SK-N-SH (cell line): Measurements from ENCODE around the gene PNN. TPM values are rescaled to one million over a fixed set of nuclear protein-coding genes. Genes with fewer than 3 reads are reported as not detected.

ENCODE experiments used
- CTCF ChIA-PET: fragments of 300-600, 350-600 bp; formaldehyde crosslinking; extraction: SDS; loops from one replicate; lab custom pipeline; 2021; lab: Yijun Ruan, JAX
- POLR2A ChIA-PET: fragments of 350-600 bp; sonication (Branson Sonifier 250); formaldehyde crosslinking; extraction: SDS; loops from one replicate; lab custom pipeline; 2020; ENCODE audit warnings: antibody characterized with exemption, inconsistent platforms; lab: Yijun Ruan, JAX
- DNase-seq: peaks from one replicate; pipeline ENCODE4 v3.0.0; 2012
- H2AFZ ChIP-seq: fragments of 200-600 bp; sonication (generic); 2 replicates; pipeline ENCODE4 v1.8.1; 2016; ENCODE audit warnings: antibody characterized with exemption, mild to moderate bottlenecking, low read depth
- H3F3A ChIP-seq: fragments of 200-600 bp; sonication (generic); replicated peaks from 2 replicates; pipeline ENCODE3; 2016; ENCODE audit warnings: antibody characterized with exemption, mild to moderate bottlenecking; ENCODE audit not compliant: insufficient read depth
- H3K27ac ChIP-seq, 2 experiments: fragments of 200-500 bp in 1 of 2; fragments of 200-600 bp in 1 of 2; sonication (Bioruptor generic) in 1 of 2; sonication (generic), shearing (Covaris generic) in 1 of 2; 2 replicates each; pipeline versions ENCODE4 v1.5.1 to v1.6.1; 2014 to 2016; ENCODE audit warnings: low read depth in 2 of 2, inconsistent platforms in 1 of 2, low read length in 1 of 2, mild to moderate bottlenecking in 1 of 2, mixed read lengths in 1 of 2
- H3K27me3 ChIP-seq: fragments of 200-600 bp; sonication (generic), shearing (Covaris generic); 2 replicates; pipeline ENCODE4 v1.6.1; 2016; ENCODE audit warnings: mixed run types; ENCODE audit not compliant: insufficient read depth
- H3K36me3 ChIP-seq, 2 experiments: fragments of 200-500 bp in 1 of 2; fragments of 200-600 bp in 1 of 2; sonication (Bioruptor generic) in 1 of 2; sonication (generic) in 1 of 2; replicated peaks in 1 of 2; 2 replicates each; pipeline versions ENCODE3 to v1.5.1; 2014 to 2016; ENCODE audit warnings: low read length in 1 of 2, mild to moderate bottlenecking in 1 of 2; ENCODE audit not compliant: insufficient read depth in 2 of 2, control insufficient read depth in 1 of 2
- H3K4me1 ChIP-seq, 2 experiments: fragments of 200-500 bp in 1 of 2; fragments of 200-600 bp in 1 of 2; sonication (Bioruptor generic) in 1 of 2; sonication (generic), shearing (Covaris generic) in 1 of 2; 2 replicates each; pipeline versions ENCODE4 v1.5.1 to v1.6.1; 2014 to 2016; ENCODE audit warnings: low read depth in 1 of 2, low read length in 1 of 2, mixed run types in 1 of 2; ENCODE audit not compliant: insufficient read depth in 2 of 2, control insufficient read depth in 1 of 2
- H3K4me2 ChIP-seq: fragments of 200-600 bp; sonication (generic), shearing (Covaris generic); 2 replicates; pipeline ENCODE4 v1.6.1; 2017; ENCODE audit warnings: mixed run types
- H3K4me3 ChIP-seq, 2 experiments: fragments of 200-500 bp in 1 of 2; fragments of 200-600 bp in 1 of 2; sonication (Bioruptor generic) in 1 of 2; sonication (generic), shearing (Covaris generic) in 1 of 2; 2 replicates each; pipeline versions ENCODE4 v1.5.1 to v1.8.1; 2014 to 2016; ENCODE audit warnings: low read depth in 2 of 2, inconsistent platforms in 1 of 2, low read length in 1 of 2, mild to moderate bottlenecking in 1 of 2, mixed read lengths in 1 of 2, moderate library complexity in 1 of 2
- H3K79me2 ChIP-seq: fragments of 200-600 bp; sonication (generic); 2 replicates; pipeline ENCODE4 v1.8.1; 2017; ENCODE audit warnings: mild to moderate bottlenecking; ENCODE audit not compliant: insufficient read depth
- H3K9ac ChIP-seq: fragments of 200-600 bp; sonication (generic); 2 replicates; pipeline ENCODE4 v1.6.1; 2017; ENCODE audit warnings: mixed run types
- H3K9me2 ChIP-seq: fragments of 200-600 bp; sonication (generic); 2 replicates; pipeline ENCODE4 v1.6.1; 2017; ENCODE audit warnings: mixed run types
- H3K9me3 ChIP-seq: fragments of 200-600 bp; sonication (generic); 2 replicates; pipeline ENCODE4 v1.6.1; 2017; ENCODE audit warnings: mixed run types, mild to moderate bottlenecking, moderate library complexity
- H4K20me1 ChIP-seq: fragments of 200-600 bp; sonication (generic); 2 replicates; pipeline ENCODE4 v1.6.1; 2017; ENCODE audit warnings: mild to moderate bottlenecking, mixed run types; ENCODE audit not compliant: insufficient read depth
- CHD2 ChIP-seq: fragments of 150-350 bp; IDR thresholded peaks from 2 replicates; pipeline ENCODE4 v1.6.1; 2018; ENCODE audit warnings: low read length; ENCODE audit not compliant: partially characterized antibody
- CTCF ChIP-seq: fragments of 200-600 bp; sonication (generic); IDR thresholded peaks from 2 replicates; pipeline ENCODE4 v1.6.1; 2017; ENCODE audit warnings: antibody characterized with exemption, mild to moderate bottlenecking, moderate library complexity
- EZH2phosphoT487 ChIP-seq: fragments of 200-600 bp; sonication (generic); IDR thresholded peaks from 2 replicates; pipeline ENCODE4 v1.6.1; 2017; ENCODE audit warnings: low read depth, mixed run types, mild to moderate bottlenecking, antibody characterized with exemption, moderate library complexity, borderline replicate concordance
- FOSL2 ChIP-seq: IDR thresholded peaks from 2 replicates; pipeline ENCODE4 v1.4.0; 2012; ENCODE audit warnings: low read depth, mild to moderate bottlenecking, moderate library complexity, borderline replicate concordance
- FOXJ3 ChIP-seq: sonication (generic); formaldehyde crosslinking; IDR thresholded peaks from 2 replicates; pipeline ENCODE4 v1.5.1; 2020; ENCODE audit warnings: mild to moderate bottlenecking, missing genetic modification reagents
- FOXM1 ChIP-seq: IDR thresholded peaks from 2 replicates; pipeline ENCODE4 v1.4.0; 2012; ENCODE audit warnings: low read depth, mild to moderate bottlenecking
- GABPA ChIP-seq: IDR thresholded peaks from 2 replicates; pipeline ENCODE4 v1.4.0; 2012; ENCODE audit warnings: low read depth, mild to moderate bottlenecking
- JUND ChIP-seq: IDR thresholded peaks from 2 replicates; pipeline ENCODE4 v1.4.0; 2012
- MEF2A ChIP-seq: IDR thresholded peaks from 2 replicates; pipeline ENCODE4 v1.4.0; 2012; ENCODE audit warnings: low read depth, borderline replicate concordance
- NRF1 ChIP-seq: IDR thresholded peaks from 2 replicates; pipeline ENCODE4 v1.6.1; 2012; ENCODE audit warnings: low read depth, mild to moderate bottlenecking, low read length
- PBX3 ChIP-seq: IDR thresholded peaks from 2 replicates; pipeline ENCODE4; 2012
- RCOR1 ChIP-seq: fragments of 150-350 bp; IDR thresholded peaks from 2 replicates; pipeline ENCODE4 v1.6.1; 2017; ENCODE audit warnings: antibody characterized with exemption, low read length
- RXRA ChIP-seq: IDR thresholded peaks from 2 replicates; pipeline ENCODE4 v1.4.0; 2012; ENCODE audit warnings: low read depth, mild to moderate bottlenecking, borderline replicate concordance
- SIN3A ChIP-seq: IDR thresholded peaks from 2 replicates; pipeline ENCODE4 v1.6.1; 2012; ENCODE audit warnings: low read depth, mild to moderate bottlenecking, low read length, moderate library complexity, borderline replicate concordance
- TEAD4 ChIP-seq: IDR thresholded peaks from 2 replicates; pipeline ENCODE4 v1.4.0; 2012; ENCODE audit warnings: mild to moderate bottlenecking, borderline replicate concordance; ENCODE audit not compliant: insufficient read depth
- USF2 ChIP-seq: fragments of 150-350 bp; IDR thresholded peaks from 2 replicates; pipeline ENCODE4 v1.6.1; 2017; ENCODE audit warnings: antibody characterized with exemption, low read length, low read depth, borderline replicate concordance
- WGBS: methylation state at CpG from one replicate; pipeline ENCODE4 v1.1.6; 2017; ENCODE audit warnings: low lambda C conversion rate; 5-methylcytosine and 5-hydroxymethylcytosine counted together
- polyA plus RNA-seq, 3 experiments: library from polyadenylated mRNA; depleted of rRNA; stranded (reverse); fragments of >200 nt; gene quantifications; 2 replicates each; pipeline ENCODE4 v1.2.3, GENCODE V29; 2012

Gene PNN
- polyA plus RNA-seq, 1 of the 3 experiments (the other 2 are of a cell fraction): 8.8 TPM

- 96% methylated on average over 4 of the region's 4 CpGs for WGBS
- no peaks in the 10 kb centered on the region for H3K27me3 ChIP-seq
- H3K9me2 ChIP-seq: no peaks in the 10 kb centered on the region
- H2AFZ ChIP-seq: no peak overlapping the region
- no peaks in the 10 kb centered on the region for H3K4me1 ChIP-seq
- TF ChIP-seq MEF2A (no peak), FOSL2 (no peak), EZH2phosphoT487 (no peak), RXRA (no peak), USF2 (no peak), FOXM1 (no peak), CHD2 (no peak), JUND (no peak), RCOR1 (no peak), PBX3 (no peak), CTCF (no peak), GABPA (no peak), NRF1 (no peak), SIN3A (no peak), FOXJ3 (no peak), TEAD4 (no peak)
- no peak overlapping the region for H3K4me2 ChIP-seq
- H4K20me1 ChIP-seq: no peaks in the 10 kb centered on the region
- POLR2A ChIA-PET: no interaction called here
- no peaks in the 10 kb centered on the region for H3K79me2 ChIP-seq
- H3K9ac ChIP-seq: no peak overlapping the region
- peaks cover 27 to 37% of the 10 kb centered on the region in 2 experiments for H3K36me3 ChIP-seq
- no peak for DNase-seq
- peaks cover 23% of the 10 kb centered on the region for H3F3A ChIP-seq
- H3K9me3 ChIP-seq: no peaks in the 10 kb centered on the region
- no peak overlapping the region for H3K4me3 ChIP-seq
- H3K27ac ChIP-seq: no peak overlapping the region
- CTCF ChIA-PET: no interaction called here
Measured at GRCh38 chr14:39184628-39185255, 9.7 kb downstream of the PNN start.
